Aorta (tissue), 5 donors: ENCODE results near the gene PTRH2. TPM values are rescaled to one million over a fixed set of nuclear protein-coding genes. Genes with fewer than 3 reads are reported as not detected.

ENCODE experiments used
- ATAC-seq: fragments of 200-7000 bp; cut with Tn5 transposase; one replicate; pipeline ENCODE4 v1.9.1; 2022; ENCODE audit warnings: moderate library complexity; ENCODE audit not compliant: low FRiP score
- DNase-seq, 2 donors: peaks; one replicate each; pipeline ENCODE4 v3.0.0-alpha.2; 2020
- H3K27ac ChIP-seq, 2 donors: one replicate each; pipeline ENCODE4 v1.5.1; 2013; ENCODE audit warnings: low read length in 2 of 2, mild to moderate bottlenecking in 2 of 2, moderate library complexity in 2 of 2, control low read depth in 1 of 2, inconsistent platforms in 1 of 2, low read depth in 1 of 2
- H3K27me3 ChIP-seq, 2 donors: one replicate each; pipeline ENCODE4 v1.6.1; 2013; ENCODE audit warnings: control low read depth in 1 of 2, low read length in 1 of 2, mild to moderate bottlenecking in 1 of 2, moderate library complexity in 1 of 2; ENCODE audit not compliant: insufficient read depth in 2 of 2, control insufficient read depth in 1 of 2
- H3K36me3 ChIP-seq, 2 donors: one replicate each; pipeline ENCODE4 v1.6.1; 2013; ENCODE audit warnings: control low read depth in 1 of 2, low read length in 1 of 2, mild to moderate bottlenecking in 1 of 2; ENCODE audit not compliant: insufficient read depth in 2 of 2, control insufficient read depth in 1 of 2
- H3K4me1 ChIP-seq, 2 donors: one replicate each; pipeline ENCODE4 v1.6.1; 2013; ENCODE audit warnings: low read length in 2 of 2, control low read depth in 1 of 2, mild to moderate bottlenecking in 1 of 2, moderate library complexity in 1 of 2; ENCODE audit not compliant: insufficient read depth in 2 of 2, control insufficient read depth in 1 of 2
- H3K4me3 ChIP-seq, 2 donors: one replicate each; pipeline ENCODE4 v1.5.1; 2013; ENCODE audit warnings: low read length in 2 of 2, control low read depth in 1 of 2, mild to moderate bottlenecking in 1 of 2
- H3K9me3 ChIP-seq: one replicate; pipeline ENCODE4 v1.6.1; 2013; ENCODE audit warnings: mild to moderate bottlenecking, low read length; ENCODE audit not compliant: control insufficient read depth
- WGBS, 2 donors: extraction: QIAGEN DNeasy Blood & Tissue Kit; methylation state at CpG; one replicate each; pipeline ENCODE4 v1.1.7; 2013; 5-methylcytosine and 5-hydroxymethylcytosine counted together
- intact Hi-C, 2 donors: fragments of 100-400 bp; cut with DNase I; formaldehyde crosslinking; loops; one replicate each; pipeline versions ENCODE4 v1.14.2 to v1.15.0; 2022
- polyA plus RNA-seq, 2 donors: library from polyadenylated mRNA; stranded (reverse); fragments of 200-250 nt; gene quantifications; one replicate each; pipeline ENCODE4 v1.2.3, GENCODE V29; 2013
- total RNA-seq, 2 donors: library from RNA; stranded (reverse); fragmentation: NEBNext Ultra II Directional; extraction: Animal tissue kit (Norgen Biotek cat#: 25700); gene quantifications; one replicate each; pipeline ENCODE4 v1.2.1, GENCODE V29; 2021
- donor health status: healthy with polysubstance abuse.
- donor health status: Bipolar disorder and iron deficiency.
- donor health status: DM: no; HTN: no; CAD: no.
- donor health status: DM: no; HTN: no; CAD: no.
- donor health status: DM: yes; HTN: yes; CAD: no.

Gene PTRH2
- total and polyA plus RNA-seq, 4 donors: 13.4 to 19.6 (median 15.8) TPM

GRCh38 chr17:59748591-59748990, 41.4 kb upstream of the PTRH2 start:
- Histone ChIP-seq H3K4me3 (no peak overlapping the region), H3K27me3 (no peaks in the 10 kb centered on the region), H3K4me1 (no peaks in the 10 kb centered on the region), H3K36me3 (no peaks in the 10 kb centered on the region), H3K9me3 (no peaks in the 10 kb centered on the region), H3K27ac (no peak overlapping the region)
- intact Hi-C loops: no loop called here
- 95 to 97% methylated on average over 1 of the region's 1 CpG for WGBS, 2 donors
- DNase-seq: no peak
- ATAC-seq: no peak

- 74 to 82% methylated on average over 4 of the region's 4 CpGs for WGBS, 2 donors
- no peaks in the 10 kb centered on the region for H3K9me3 ChIP-seq
Measured at GRCh38 chr17:59746849-59747445, 39.7 kb upstream of the PTRH2 start.

GRCh38 chr17:59745040-59745439, 37.8 kb upstream of the PTRH2 start:
- Histone ChIP-seq H3K4me3 (no peak overlapping the region), H3K36me3 (peaks cover 0 to 2% of the 10 kb centered on the region in 2 donors), H3K9me3 (no peaks in the 10 kb centered on the region), H3K27me3 (no peaks in the 10 kb centered on the region), H3K27ac (no peak overlapping the region), H3K4me1 (no peaks in the 10 kb centered on the region)
- 95 to 96% methylated on average over 2 of the region's 2 CpGs for WGBS, 2 donors
- DNase-seq (no peak), ATAC-seq (no peak)
- intact Hi-C loops: no loop called here

More at GRCh38 chr17:59746849-59747445, 39.7 kb upstream of the PTRH2 start:
- DNase-seq (no peak), ATAC-seq (no peak)
- Histone ChIP-seq H3K4me1 (no peaks in the 10 kb centered on the region), H3K27me3 (no peaks in the 10 kb centered on the region), H3K27ac (no peak overlapping the region), H3K4me3 (no peak overlapping the region), H3K36me3 (peaks cover 0 to 2% of the 10 kb centered on the region in 2 donors)
- intact Hi-C loops: no loop called here

GRCh38 chr17:59743842-59744241, 36.6 kb upstream of the PTRH2 start:
- Histone ChIP-seq H3K4me3 (no peak overlapping the region), H3K27me3 (no peaks in the 10 kb centered on the region), H3K4me1 (no peaks in the 10 kb centered on the region), H3K9me3 (no peaks in the 10 kb centered on the region), H3K27ac (no peak overlapping the region), H3K36me3 (peaks cover 0 to 2% of the 10 kb centered on the region in 2 donors)
- DNase-seq: no peak
- 96 to 100% methylated on average over 4 of the region's 4 CpGs for WGBS, 2 donors
- intact Hi-C loops: no loop called here
- no peak for ATAC-seq

DNA sequence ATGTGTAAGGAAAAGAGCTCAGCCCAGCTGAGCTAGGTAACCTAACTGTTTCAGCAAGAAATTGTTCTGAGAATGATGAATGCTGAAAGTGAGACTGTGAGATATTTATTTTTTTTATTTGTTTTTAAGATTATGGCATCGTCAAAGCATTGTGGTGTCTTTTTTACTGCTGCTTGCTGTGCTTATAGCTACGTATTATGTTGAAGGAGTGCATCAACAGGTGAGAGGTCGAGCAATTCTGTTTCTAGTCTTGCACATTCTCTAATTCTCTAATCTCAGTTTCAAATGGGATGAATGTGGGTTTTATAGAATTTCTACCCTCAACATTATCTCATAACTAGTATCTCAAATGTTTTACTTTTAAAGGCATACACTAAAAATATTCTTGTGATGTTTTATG, 30.1 kb upstream of the PTRH2 start:
- H3K4me3 ChIP-seq: no peak overlapping the region
- 91 to 92% methylated on average over 3 of the region's 3 CpGs for WGBS, 2 donors
- ATAC-seq (no peak), DNase-seq (no peak)
- intact Hi-C loops: no loop called here
- H3K9me3 ChIP-seq: no peaks in the 10 kb centered on the region
- H3K27ac ChIP-seq: no peak overlapping the region
- H3K4me1 ChIP-seq: no peaks in the 10 kb centered on the region
- H3K36me3 ChIP-seq: peaks cover 0 to 5% of the 10 kb centered on the region in 2 donors
- H3K27me3 ChIP-seq: no peaks in the 10 kb centered on the region

DNA sequence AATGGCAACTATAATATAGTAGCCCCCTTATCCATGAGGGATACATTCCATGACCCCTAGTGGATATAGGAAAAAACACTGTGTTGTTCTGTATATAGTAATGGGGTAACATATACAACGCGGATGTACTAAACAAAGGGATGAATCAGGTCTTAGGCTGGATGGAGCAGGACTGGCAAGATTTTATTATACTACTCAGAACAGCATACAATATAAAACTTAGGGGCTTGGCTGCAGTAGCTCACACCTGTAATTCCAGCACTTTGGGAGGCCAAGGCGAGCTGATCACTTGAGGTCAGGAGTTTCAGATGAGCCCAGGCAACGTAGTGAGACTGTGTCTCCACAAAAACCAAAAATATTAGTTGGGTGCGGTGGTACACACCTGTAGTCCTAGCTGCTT, 27.0 kb upstream of the PTRH2 start:
- intact Hi-C loops: no loop called here
- no peaks in the 10 kb centered on the region for H3K9me3 ChIP-seq
- H3K27ac ChIP-seq: no peak overlapping the region
- DNase-seq (no peak), ATAC-seq (no peak)
- H3K4me3 ChIP-seq: no peak overlapping the region
- WGBS, 2 donors: 97% methylated on average over 5 of the region's 5 CpGs
- no peaks in the 10 kb centered on the region for H3K27me3 ChIP-seq
- peaks cover 0 to 5% of the 10 kb centered on the region in 2 donors for H3K36me3 ChIP-seq
- H3K4me1 ChIP-seq: no peaks in the 10 kb centered on the region

- DNase-seq (no peak), ATAC-seq (no peak)
- Histone ChIP-seq H3K4me3 (no peak overlapping the region), H3K36me3 (peaks cover 0 to 5% of the 10 kb centered on the region in 2 donors), H3K9me3 (no peaks in the 10 kb centered on the region), H3K4me1 (no peaks in the 10 kb centered on the region), H3K27ac (no peak overlapping the region), H3K27me3 (no peaks in the 10 kb centered on the region)
- whole genome bisulfite sequencing, 2 donors: 91 to 97% methylated on average over 2 of the region's 2 CpGs
- intact Hi-C loops: no loop called here
Measured at GRCh38 chr17:59733697-59734096, 26.5 kb upstream of the PTRH2 start.

- H3K27ac ChIP-seq: no peak overlapping the region
- no peaks in the 10 kb centered on the region for H3K27me3 ChIP-seq
- no peaks in the 10 kb centered on the region for H3K36me3 ChIP-seq
- 87% methylated on average over 1 of the region's 1 CpG for WGBS, 2 donors
- no peak for ATAC-seq
- H3K9me3 ChIP-seq: no peaks in the 10 kb centered on the region
- intact Hi-C loops: no loop called here
- H3K4me1 ChIP-seq: no peaks in the 10 kb centered on the region
- no peak for DNase-seq
- H3K4me3 ChIP-seq: no peak overlapping the region
Measured at GRCh38 chr17:59730268-59730834, 23.1 kb upstream of the PTRH2 start.

- intact Hi-C loops: loop anchor here in 1 of 2 donors (5.0 kb wide), 1 partner anchor 324 kb away; no protein-coding TSS in a partner anchor
- Histone ChIP-seq H3K4me3 (no peak overlapping the region), H3K36me3 (no peaks in the 10 kb centered on the region), H3K9me3 (no peaks in the 10 kb centered on the region), H3K27ac (no peak overlapping the region), H3K4me1 (no peaks in the 10 kb centered on the region), H3K27me3 (no peaks in the 10 kb centered on the region)
- WGBS, 2 donors: 92 to 97% methylated on average over 1 of the region's 1 CpG
- no peak for ATAC-seq
- DNase-seq: no peak
Measured at GRCh38 chr17:59727817-59728533, 20.7 kb upstream of the PTRH2 start.
